Smooth muscle cell of the coronary artery (primary cell): ENCODE measurements around the gene GABPA. TPM values are rescaled to one million over a fixed set of nuclear protein-coding genes. Genes with fewer than 3 reads are reported as not detected.

Experiments used
- total RNA-seq: library from RNA; depleted of rRNA; stranded (reverse); fragments of >200 nt; gene quantifications from 2 replicates; pipeline ENCODE4 v1.2.3, GENCODE V29; 2014; ENCODE audit warnings: low replicate concordance

The GABPA gene
- total RNA-seq, result 11.2 and 18.3 TPM in 2 replicates

DNA sequence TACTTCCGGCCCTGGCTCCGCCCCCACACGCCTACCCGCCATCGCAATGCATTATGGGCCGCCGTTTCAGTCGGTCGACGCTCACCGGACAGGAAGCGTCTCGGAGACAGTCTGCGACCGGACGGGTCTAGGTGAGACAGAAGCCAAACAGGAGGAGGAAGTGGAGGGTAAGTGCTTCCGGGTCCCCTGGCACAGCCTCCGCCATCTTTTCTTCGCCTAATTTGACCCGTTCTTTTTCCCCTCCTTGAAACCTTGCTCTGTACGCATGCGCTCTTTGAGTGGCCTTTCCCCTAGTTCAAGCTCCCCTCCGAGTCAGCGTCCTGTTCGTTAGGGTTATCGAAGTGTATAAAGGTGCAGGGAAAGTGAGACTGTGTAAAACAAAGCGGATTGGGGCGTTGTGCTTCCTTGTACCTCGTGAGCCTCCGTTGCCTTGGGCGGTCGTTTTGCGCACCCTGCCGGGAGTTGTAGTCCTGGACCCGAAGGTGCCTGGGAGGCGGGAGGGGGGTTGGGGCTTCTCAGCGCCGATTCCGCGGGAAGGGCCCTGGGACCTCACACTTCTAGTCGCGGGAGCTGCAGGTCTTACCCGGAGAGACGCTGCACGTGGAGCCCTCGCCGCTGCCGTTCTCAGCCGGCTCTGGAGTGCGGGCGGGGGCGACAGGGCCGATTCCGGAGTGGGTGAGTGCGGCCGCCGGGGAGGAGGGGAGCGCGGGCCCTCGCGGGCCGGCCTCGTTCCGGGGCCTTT lies at the start of gene GABPA, which contains the start of gene ATP5PF:
Gene GABPA (plus strand): TSS at position 69 of the 742 bp plus-strand sequence. CDS start 6,627 bp downstream, outside the sequence.
Gene ATP5PF (minus strand): TSS at position 1 of the 742 bp plus-strand sequence. CDS start 5,110 bp downstream, outside the sequence.

Other genes starting within 250 kb of the GABPA start
- 10.3 and 28.0 TPM in 2 replicates for gene MRPL39, start 127.5 kb upstream of the GABPA start, total RNA-seq
- 0.15 and 0.35 TPM in 2 replicates for gene JAM2, start 95.7 kb upstream of the GABPA start, total RNA-seq
- gene ATP5PF, start 68 bp upstream of the GABPA start, total RNA-seq, result 12.6 and 56.7 TPM in 2 replicates